ENCODE data around the gene RNF17.

RNF17 gene

GRCh38 chr13:24925318-24926231 lies 161.6 kb downstream of the RNF17 start:
- Mint-ChIP-seq H3K36me3 (ENCODE audit: insufficient read depth) (peaks cover 8% of the 10 kb centered on the region), H3K4me1 (peaks cover 13% of the 10 kb centered on the region), H3K4me3 (no peak overlapping the region), H3K9me3 (no peaks in the 10 kb centered on the region), H3K27ac (ENCODE audit: low read depth) (no peak overlapping the region), H3K27me3 (peaks cover 3% of the 10 kb centered on the region)
- ATAC-seq (replicated peaks; ENCODE audit: extremely low read depth, poor library complexity, severe bottlenecking) = no peak
- no peak for DNase-seq (ENCODE audit: low spot score in 2 of 2)

- no peak overlapping the region for H3K27ac Mint-ChIP-seq (ENCODE audit: low read depth)
- peaks cover 24% of the 10 kb centered on the region for H3K27me3 Mint-ChIP-seq
- H3K9me3 Mint-ChIP-seq = no peaks in the 10 kb centered on the region
- no peak for ATAC-seq (replicated peaks; ENCODE audit: extremely low read depth, poor library complexity, severe bottlenecking)
- peaks cover 3% of the 10 kb centered on the region for H3K36me3 Mint-ChIP-seq (ENCODE audit: insufficient read depth)
- H3K4me3 Mint-ChIP-seq = no peak overlapping the region
- no peak for DNase-seq (ENCODE audit: low spot score in 2 of 2)
- H3K4me1 Mint-ChIP-seq = peaks cover 5% of the 10 kb centered on the region
These were observed 163.9 kb downstream of the RNF17 start for GRCh38 chr13:24927810-24928404.

- Mint-ChIP-seq H3K4me3 (no peak overlapping the region), H3K9me3 (no peaks in the 10 kb centered on the region), H3K36me3 (ENCODE audit: insufficient read depth) (no peaks in the 10 kb centered on the region), H3K4me1 (no peaks in the 10 kb centered on the region), H3K27ac (ENCODE audit: low read depth) (no peak overlapping the region), H3K27me3 (peaks cover 37% of the 10 kb centered on the region)
- DNase-seq (ENCODE audit: low spot score in 2 of 2) (no peak), ATAC-seq (replicated peaks; ENCODE audit: extremely low read depth, poor library complexity, severe bottlenecking) (no peak)
These were observed 165.2 kb downstream of the RNF17 start for GRCh38 chr13:24929196-24929595.

Data from central memory CD8-positive, alpha-beta T cell (primary cell).